ENCODE data around the gene GCNA.

GRCh38 chrX:71604796-71605568 lies 26.7 kb downstream of the GCNA start:
- TF ChIP-seq JUN (IDR thresholded peaks at IDR 0.05) (no peak), REST (IDR thresholded peaks at IDR 0.05) (no peak), ATOH8 (CRISPR knock-in tag; IDR thresholded peaks at IDR 0.05; ENCODE audit: low read depth) (no peak), SMC3 (IDR thresholded peaks at IDR 0.05) (no peak), KDM1A (IDR thresholded peaks at IDR 0.05; ENCODE audit: low read depth) (no peak), CTCF (IDR thresholded peaks at IDR 0.05) (no peak), HOXB13 (CRISPR knock-in tag; IDR thresholded peaks at IDR 0.05; ENCODE audit: low read depth) (no peak), RAD21 (conservative IDR thresholded peaks at IDR 0.05 in 1 of 2, IDR thresholded peaks at IDR 0.05 in 1 of 2) (no peak), KDM5A (IDR thresholded peaks at IDR 0.05) (no peak), POLR2A (IDR thresholded peaks at IDR 0.05; ENCODE audit: low read length) (no peak), TP53 (CRISPR knock-in tag; IDR thresholded peaks at IDR 0.05) (no peak)
- TF ChIP-seq, protein P1, sequence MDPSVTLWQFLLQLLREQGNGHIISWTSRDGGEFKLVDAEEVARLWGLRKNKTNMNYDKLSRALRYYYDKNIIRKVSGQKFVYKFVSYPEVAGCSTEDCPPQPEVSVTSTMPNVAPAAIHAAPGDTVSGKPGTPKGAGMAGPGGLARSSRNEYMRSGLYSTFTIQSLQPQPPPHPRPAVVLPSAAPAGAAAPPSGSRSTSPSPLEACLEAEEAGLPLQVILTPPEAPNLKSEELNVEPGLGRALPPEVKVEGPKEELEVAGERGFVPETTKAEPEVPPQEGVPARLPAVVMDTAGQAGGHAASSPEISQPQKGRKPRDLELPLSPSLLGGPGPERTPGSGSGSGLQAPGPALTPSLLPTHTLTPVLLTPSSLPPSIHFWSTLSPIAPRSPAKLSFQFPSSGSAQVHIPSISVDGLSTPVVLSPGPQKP (IDR thresholded peaks at IDR 0.05; ENCODE audit: low read depth, low read length): no peak
- TF ChIP-seq, protein P2, sequence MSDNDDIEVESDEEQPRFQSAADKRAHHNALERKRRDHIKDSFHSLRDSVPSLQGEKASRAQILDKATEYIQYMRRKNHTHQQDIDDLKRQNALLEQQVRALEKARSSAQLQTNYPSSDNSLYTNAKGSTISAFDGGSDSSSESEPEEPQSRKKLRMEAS (IDR thresholded peaks at IDR 0.05): no peak
- TF ChIP-seq, protein P3, sequence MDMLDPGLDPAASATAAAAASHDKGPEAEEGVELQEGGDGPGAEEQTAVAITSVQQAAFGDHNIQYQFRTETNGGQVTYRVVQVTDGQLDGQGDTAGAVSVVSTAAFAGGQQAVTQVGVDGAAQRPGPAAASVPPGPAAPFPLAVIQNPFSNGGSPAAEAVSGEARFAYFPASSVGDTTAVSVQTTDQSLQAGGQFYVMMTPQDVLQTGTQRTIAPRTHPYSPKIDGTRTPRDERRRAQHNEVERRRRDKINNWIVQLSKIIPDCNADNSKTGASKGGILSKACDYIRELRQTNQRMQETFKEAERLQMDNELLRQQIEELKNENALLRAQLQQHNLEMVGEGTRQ (IDR thresholded peaks at IDR 0.05): no peak
